ENCODE measurements around the gene B3GLCT.

- TF ChIP-seq GATA2 (IDR thresholded peaks at IDR 0.05; ENCODE audit: low read depth, low read length) (no peak), GATA3 (IDR thresholded peaks at IDR 0.05; ENCODE audit: low read depth, low read length) (no peak)
These were observed 112.1 kb downstream of the B3GLCT start for GRCh38 chr13:31311921-31312320.

All from SH-SY5Y (cell line).